Panc1 (cell line): ENCODE results near the gene ANKRD34C. TPM values are rescaled to one million over a fixed set of nuclear protein-coding genes. Genes with fewer than 3 reads are reported as not detected.

ENCODE experiments used
- ATAC-seq: fragments of 200-7000 bp; cut with Tn5 transposase; 2 replicates; pipeline ENCODE4 v1.9.1; 2020; ENCODE audit warnings: mild to moderate bottlenecking, moderate library complexity
- BruUV-seq: library from RNA; stranded (reverse); fragments of 400-500 nt; replicated peaks from 2 replicates; lab custom pipeline; 2021; lab: Mats Ljungman, UMichigan
- CTCF ChIA-PET: fragments of 300-600 bp; sonication (Branson Sonifier 250); formaldehyde crosslinking; loops from one replicate; lab custom pipeline; 2022; ENCODE audit warnings: antibody characterized with exemption; lab: Charles Lee
- POLR2A ChIA-PET: fragments of 300-600 bp; sonication (Branson Sonifier 250); formaldehyde crosslinking; loops from one replicate; lab custom pipeline; 2022; ENCODE audit warnings: antibody characterized with exemption; lab: Charles Lee
- DNase-seq: peaks from one replicate; pipeline ENCODE4 v3.0.0-alpha.2; 2010; ENCODE audit warnings: low read depth, low spot score
- H3K27ac ChIP-seq: 2 replicates; pipeline ENCODE4 v1.5.1; 2011; ENCODE audit warnings: mild to moderate bottlenecking, low read length, inconsistent platforms
- H3K27me3 ChIP-seq: fragments of 200-500 bp; sonication (Bioruptor generic); 2 replicates; pipeline ENCODE4 v1.6.0; 2014; ENCODE audit warnings: low read length, inconsistent platforms; ENCODE audit not compliant: control insufficient read depth, insufficient read depth
- H3K36me3 ChIP-seq: fragments of 200-500 bp; sonication (Bioruptor generic); 2 replicates; pipeline ENCODE4 v1.5.1; 2014; ENCODE audit warnings: inconsistent platforms, mild to moderate bottlenecking, low read length, moderate library complexity; ENCODE audit not compliant: control insufficient read depth, insufficient read depth
- H3K4me1 ChIP-seq: 2 replicates; pipeline ENCODE4 v1.5.1; 2011; ENCODE audit warnings: inconsistent platforms, mild to moderate bottlenecking, low read length, moderate library complexity; ENCODE audit not compliant: control insufficient read depth, insufficient read depth
- H3K4me3 ChIP-seq, 2 experiments: 2 replicates each; pipeline ENCODE4 v1.5.1; 2011 to 2012; ENCODE audit warnings: low read depth in 2 of 2, low read length in 2 of 2, mild to moderate bottlenecking in 2 of 2, inconsistent platforms in 1 of 2, moderate library complexity in 1 of 2
- H3K9me3 ChIP-seq: fragments of 200-500 bp; sonication (Bioruptor generic); 2 replicates; pipeline ENCODE4 v1.5.1; 2014; ENCODE audit warnings: low read depth, mild to moderate bottlenecking, inconsistent platforms, low read length, moderate library complexity; ENCODE audit not compliant: control insufficient read depth, insufficient read depth
- POLR2AphosphoS5 ChIP-seq: IDR thresholded peaks from 2 replicates; pipeline ENCODE4 v1.6.1; 2012; ENCODE audit warnings: mild to moderate bottlenecking, low read depth, low read length, moderate library complexity
- SIN3A ChIP-seq: IDR thresholded peaks from 2 replicates; pipeline ENCODE4 v1.6.1; 2012; ENCODE audit warnings: low read depth, mild to moderate bottlenecking, low read length, moderate library complexity, borderline replicate concordance; ENCODE audit not compliant: insufficient read depth
- TCF7L2 ChIP-seq: IDR thresholded peaks from 2 replicates; pipeline ENCODE4 v1.6.1; 2011; ENCODE audit warnings: mild to moderate bottlenecking, low read depth, low read length, inconsistent platforms
- in situ Hi-C: cut with HindIII; loops from 2 replicates; pipeline ENCODE4 v1.10.0; 2016; ENCODE audit warnings: low sequenced_read_pairs, low pct_unique_long_range_greater_than_20kb
- intact Hi-C: fragments of 100-400 bp; cut with micrococcal nuclease; formaldehyde crosslinking; loops from one replicate; pipeline ENCODE4 v1.10.0; 2022; ENCODE audit not compliant: unreplicated experiment
- total RNA-seq: library from RNA; stranded (reverse); gene quantifications from one replicate; pipeline ENCODE4 v1.2.1, GENCODE V29; 2021; ENCODE audit not compliant: unreplicated experiment
- TF ChIP-seq, protein P1 (sequence below): fragments of 450-650 bp; IDR thresholded peaks from 2 replicates; pipeline ENCODE4 v1.5.1; 2017; ENCODE audit warnings: mild to moderate bottlenecking
- TF ChIP-seq, protein P2 (sequence below), 2 experiments: IDR thresholded peaks; 2 replicates each; pipeline ENCODE4 v1.6.1; 2011 to 2012; ENCODE audit warnings: low read depth in 2 of 2, control low read depth in 1 of 2, low read length in 1 of 2, mild to moderate bottlenecking in 1 of 2, moderate library complexity in 1 of 2; ENCODE audit not compliant: insufficient read depth in 1 of 2

The ANKRD34C gene
- total RNA-seq, 1 experiment from 2014 or later, result not detected

DNA sequence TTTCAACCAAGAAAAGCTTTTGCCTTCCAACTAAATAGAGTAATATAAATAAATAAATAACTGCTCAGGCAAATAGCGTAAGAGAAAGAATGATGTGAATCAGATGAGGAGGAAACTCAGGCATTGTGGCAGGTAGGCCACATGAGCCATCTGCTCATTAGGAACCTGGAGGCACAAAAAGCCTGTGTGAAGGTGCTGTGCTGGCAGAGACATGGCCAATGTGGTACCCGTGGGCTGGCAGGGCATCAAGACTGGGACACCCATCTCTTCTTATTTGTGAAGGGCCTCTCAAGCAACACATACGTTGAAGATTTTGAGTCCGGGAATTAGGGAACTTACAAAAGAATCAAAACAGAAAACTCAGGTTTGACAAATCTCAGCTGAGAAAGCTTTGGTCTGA is 9.5 kb downstream of the ANKRD34C start:
- no peak for ATAC-seq
- no peak for DNase-seq
- BruUV-seq, result no TSS peak
- ChIA-PET CTCF (no interaction called here), POLR2A (no interaction called here)
- in situ Hi-C loops, result no loop called here
- Histone ChIP-seq H3K4me1 (no peaks in the 10 kb centered on the region), H3K9me3 (no peaks in the 10 kb centered on the region), H3K27me3 (peaks cover 42% of the 10 kb centered on the region), H3K27ac (no peak overlapping the region), H3K36me3 (no peaks in the 10 kb centered on the region), H3K4me3 (no peak overlapping the region)
- TF ChIP-seq SIN3A (no peak), TCF7L2 (no peak), POLR2AphosphoS5 (no peak)
- TF ChIP-seq, protein P1, sequence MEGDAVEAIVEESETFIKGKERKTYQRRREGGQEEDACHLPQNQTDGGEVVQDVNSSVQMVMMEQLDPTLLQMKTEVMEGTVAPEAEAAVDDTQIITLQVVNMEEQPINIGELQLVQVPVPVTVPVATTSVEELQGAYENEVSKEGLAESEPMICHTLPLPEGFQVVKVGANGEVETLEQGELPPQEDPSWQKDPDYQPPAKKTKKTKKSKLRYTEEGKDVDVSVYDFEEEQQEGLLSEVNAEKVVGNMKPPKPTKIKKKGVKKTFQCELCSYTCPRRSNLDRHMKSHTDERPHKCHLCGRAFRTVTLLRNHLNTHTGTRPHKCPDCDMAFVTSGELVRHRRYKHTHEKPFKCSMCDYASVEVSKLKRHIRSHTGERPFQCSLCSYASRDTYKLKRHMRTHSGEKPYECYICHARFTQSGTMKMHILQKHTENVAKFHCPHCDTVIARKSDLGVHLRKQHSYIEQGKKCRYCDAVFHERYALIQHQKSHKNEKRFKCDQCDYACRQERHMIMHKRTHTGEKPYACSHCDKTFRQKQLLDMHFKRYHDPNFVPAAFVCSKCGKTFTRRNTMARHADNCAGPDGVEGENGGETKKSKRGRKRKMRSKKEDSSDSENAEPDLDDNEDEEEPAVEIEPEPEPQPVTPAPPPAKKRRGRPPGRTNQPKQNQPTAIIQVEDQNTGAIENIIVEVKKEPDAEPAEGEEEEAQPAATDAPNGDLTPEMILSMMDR, result no peak
- TF ChIP-seq, protein P2, sequence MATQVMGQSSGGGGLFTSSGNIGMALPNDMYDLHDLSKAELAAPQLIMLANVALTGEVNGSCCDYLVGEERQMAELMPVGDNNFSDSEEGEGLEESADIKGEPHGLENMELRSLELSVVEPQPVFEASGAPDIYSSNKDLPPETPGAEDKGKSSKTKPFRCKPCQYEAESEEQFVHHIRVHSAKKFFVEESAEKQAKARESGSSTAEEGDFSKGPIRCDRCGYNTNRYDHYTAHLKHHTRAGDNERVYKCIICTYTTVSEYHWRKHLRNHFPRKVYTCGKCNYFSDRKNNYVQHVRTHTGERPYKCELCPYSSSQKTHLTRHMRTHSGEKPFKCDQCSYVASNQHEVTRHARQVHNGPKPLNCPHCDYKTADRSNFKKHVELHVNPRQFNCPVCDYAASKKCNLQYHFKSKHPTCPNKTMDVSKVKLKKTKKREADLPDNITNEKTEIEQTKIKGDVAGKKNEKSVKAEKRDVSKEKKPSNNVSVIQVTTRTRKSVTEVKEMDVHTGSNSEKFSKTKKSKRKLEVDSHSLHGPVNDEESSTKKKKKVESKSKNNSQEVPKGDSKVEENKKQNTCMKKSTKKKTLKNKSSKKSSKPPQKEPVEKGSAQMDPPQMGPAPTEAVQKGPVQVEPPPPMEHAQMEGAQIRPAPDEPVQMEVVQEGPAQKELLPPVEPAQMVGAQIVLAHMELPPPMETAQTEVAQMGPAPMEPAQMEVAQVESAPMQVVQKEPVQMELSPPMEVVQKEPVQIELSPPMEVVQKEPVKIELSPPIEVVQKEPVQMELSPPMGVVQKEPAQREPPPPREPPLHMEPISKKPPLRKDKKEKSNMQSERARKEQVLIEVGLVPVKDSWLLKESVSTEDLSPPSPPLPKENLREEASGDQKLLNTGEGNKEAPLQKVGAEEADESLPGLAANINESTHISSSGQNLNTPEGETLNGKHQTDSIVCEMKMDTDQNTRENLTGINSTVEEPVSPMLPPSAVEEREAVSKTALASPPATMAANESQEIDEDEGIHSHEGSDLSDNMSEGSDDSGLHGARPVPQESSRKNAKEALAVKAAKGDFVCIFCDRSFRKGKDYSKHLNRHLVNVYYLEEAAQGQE (IDR thresholded peaks at IDR 0.05; ENCODE audit: insufficient read depth in 1 of 2, low read depth in 2 of 2, low read length in 1 of 2), result no peak
- intact Hi-C loops, result no loop called here

DNA sequence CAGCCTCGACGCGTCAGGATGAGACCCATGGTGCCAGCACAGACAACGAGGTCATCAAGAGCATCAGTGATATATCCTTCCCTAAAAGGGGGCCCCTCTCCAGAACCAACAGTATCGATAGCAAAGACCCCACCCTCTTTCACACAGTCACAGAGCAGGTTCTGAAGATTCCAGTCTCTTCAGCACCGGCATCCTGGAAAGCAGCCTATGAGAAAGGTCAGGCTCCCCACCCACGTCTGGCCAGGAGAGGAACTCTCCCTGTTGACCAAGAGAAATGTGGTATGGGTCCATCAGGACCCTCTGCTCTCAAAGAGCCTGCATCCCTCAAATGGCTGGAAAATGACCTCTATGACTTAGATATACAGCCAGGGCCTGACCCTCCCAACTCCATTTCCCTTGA is 11.6 kb downstream of the ANKRD34C start:
- POLR2A ChIA-PET, result no interaction called here
- no TSS peak for BruUV-seq

More for the DNA sequence above, 11.6 kb downstream of the ANKRD34C start:
- CTCF ChIA-PET, result no interaction called here
- no peak for DNase-seq
- TF ChIP-seq, protein P2 (IDR thresholded peaks at IDR 0.05; ENCODE audit: insufficient read depth in 1 of 2, low read depth in 2 of 2, low read length in 1 of 2), result peak in 1 of 2 experiments; percentile 45; a peak in 1 of 4 replicates
- TF ChIP-seq, protein P1, result no peak
- Histone ChIP-seq H3K36me3 (no peaks in the 10 kb centered on the region), H3K27ac (no peak overlapping the region), H3K4me3 (no peak overlapping the region), H3K4me1 (no peaks in the 10 kb centered on the region), H3K27me3 (peaks cover 47% of the 10 kb centered on the region), H3K9me3 (no peaks in the 10 kb centered on the region)
- intact Hi-C loops (no loop called here), in situ Hi-C loops (no loop called here)
- ATAC-seq, result no peak
